WERI-Rb-1 (cell line): ENCODE measurements around the gene RIN3.

ENCODE experiments used
- DNase-seq: peaks from one replicate; pipeline ENCODE4 v3.0.0-alpha.2; 2020
- H3K27ac ChIP-seq: fragments of 250-450 bp; sonication (Bioruptor Pico); 2 replicates; pipeline ENCODE4 v1.5.1; 2020; ENCODE audit warnings: mild to moderate bottlenecking, moderate library complexity
- H3K27me3 ChIP-seq: fragments of 250-450 bp; sonication (Bioruptor Pico); 2 replicates; pipeline ENCODE4 v1.5.1; 2021; ENCODE audit warnings: mild to moderate bottlenecking, low read depth, moderate library complexity; ENCODE audit not compliant: insufficient read depth, severe bottlenecking
- H3K36me3 ChIP-seq: fragments of 250-450 bp; sonication (Bioruptor Pico); 2 replicates; pipeline ENCODE4 v1.5.1; 2020; ENCODE audit warnings: mild to moderate bottlenecking, moderate library complexity
- H3K4me3 ChIP-seq: 2 replicates; pipeline ENCODE4 v1.5.1; 2011; ENCODE audit warnings: low read depth, mild to moderate bottlenecking, control low read depth, low read length
- H3K9me3 ChIP-seq: fragments of 250-450 bp; sonication (Bioruptor Pico); 2 replicates; pipeline ENCODE4 v1.5.1; 2021; ENCODE audit warnings: mild to moderate bottlenecking, moderate library complexity; ENCODE audit not compliant: severe bottlenecking
- TF ChIP-seq, protein P1 (sequence below): IDR thresholded peaks from 2 replicates; pipeline ENCODE4 v1.5.1; 2011; ENCODE audit warnings: low read depth, mild to moderate bottlenecking, control low read depth, inconsistent platforms, low read length

The RIN3 gene

DNA sequence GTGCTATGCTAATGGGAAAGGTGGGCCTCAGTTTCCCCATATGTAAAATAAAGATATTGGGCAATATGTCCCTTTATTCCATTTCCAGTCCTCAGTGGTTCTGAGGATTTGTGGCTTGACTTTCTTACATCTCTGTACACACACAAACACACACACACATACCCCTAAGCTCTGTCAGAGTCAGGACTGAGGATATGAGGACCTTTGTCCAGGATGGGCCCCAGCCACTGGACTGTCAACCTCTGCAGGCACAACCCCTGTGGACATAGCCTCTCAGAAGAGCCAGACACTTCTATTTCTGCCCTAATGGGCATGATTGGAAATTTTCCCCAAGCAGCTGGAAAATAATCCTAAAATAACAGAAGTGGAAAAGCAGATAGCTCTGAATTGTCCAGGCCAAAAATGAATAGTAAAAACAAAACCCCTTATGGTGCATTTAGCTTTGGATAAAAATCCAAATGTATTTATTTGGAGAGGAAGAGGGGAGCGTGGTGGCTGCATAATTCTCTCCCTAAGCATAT, 50.2 kb downstream of the RIN3 start:
- no peaks in the 10 kb centered on the region for H3K27me3 ChIP-seq
- H3K9me3 ChIP-seq = peaks cover 7% of the 10 kb centered on the region
- TF ChIP-seq, protein P1, sequence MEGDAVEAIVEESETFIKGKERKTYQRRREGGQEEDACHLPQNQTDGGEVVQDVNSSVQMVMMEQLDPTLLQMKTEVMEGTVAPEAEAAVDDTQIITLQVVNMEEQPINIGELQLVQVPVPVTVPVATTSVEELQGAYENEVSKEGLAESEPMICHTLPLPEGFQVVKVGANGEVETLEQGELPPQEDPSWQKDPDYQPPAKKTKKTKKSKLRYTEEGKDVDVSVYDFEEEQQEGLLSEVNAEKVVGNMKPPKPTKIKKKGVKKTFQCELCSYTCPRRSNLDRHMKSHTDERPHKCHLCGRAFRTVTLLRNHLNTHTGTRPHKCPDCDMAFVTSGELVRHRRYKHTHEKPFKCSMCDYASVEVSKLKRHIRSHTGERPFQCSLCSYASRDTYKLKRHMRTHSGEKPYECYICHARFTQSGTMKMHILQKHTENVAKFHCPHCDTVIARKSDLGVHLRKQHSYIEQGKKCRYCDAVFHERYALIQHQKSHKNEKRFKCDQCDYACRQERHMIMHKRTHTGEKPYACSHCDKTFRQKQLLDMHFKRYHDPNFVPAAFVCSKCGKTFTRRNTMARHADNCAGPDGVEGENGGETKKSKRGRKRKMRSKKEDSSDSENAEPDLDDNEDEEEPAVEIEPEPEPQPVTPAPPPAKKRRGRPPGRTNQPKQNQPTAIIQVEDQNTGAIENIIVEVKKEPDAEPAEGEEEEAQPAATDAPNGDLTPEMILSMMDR = no peak
- H3K36me3 ChIP-seq = no peaks in the 10 kb centered on the region
- H3K4me3 ChIP-seq = no peak overlapping the region
- no peak overlapping the region for H3K27ac ChIP-seq
- no peak for DNase-seq

DNA sequence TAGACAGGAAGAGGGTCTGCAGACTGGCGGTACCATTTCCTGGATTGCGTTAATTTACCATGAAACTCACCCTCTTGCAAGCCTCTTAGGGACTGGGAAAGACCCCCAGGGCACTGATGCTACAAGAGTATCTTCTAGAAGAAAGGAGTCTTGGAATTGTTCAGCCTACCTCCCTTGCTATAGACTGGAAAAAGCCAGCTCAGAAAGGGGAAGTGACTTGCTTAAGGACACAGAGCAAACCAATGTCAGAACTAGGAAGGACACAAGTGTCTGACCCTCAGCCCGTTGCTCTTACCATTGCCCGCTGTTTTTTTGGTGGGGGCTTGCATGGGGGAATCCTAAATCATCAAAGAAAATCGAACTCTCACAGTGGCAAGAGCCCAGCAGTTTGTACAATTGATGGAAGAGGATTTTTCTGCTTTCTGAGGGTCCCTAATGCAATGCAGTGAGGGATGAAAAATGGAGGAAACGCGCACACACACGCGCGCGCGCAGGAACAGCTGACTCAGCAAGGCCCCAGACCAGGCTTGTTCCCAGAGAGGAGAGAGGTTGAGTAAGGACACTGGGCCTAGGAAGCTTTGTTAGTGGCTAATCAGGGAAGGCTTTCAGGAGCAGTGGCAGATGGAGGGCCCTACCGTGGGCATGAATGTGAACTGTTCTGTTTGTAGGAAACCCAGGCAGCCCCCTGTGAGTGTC, 50.9 kb downstream of the RIN3 start:
- TF ChIP-seq, protein P1 = no peak
- no peak overlapping the region for H3K4me3 ChIP-seq
- no peaks in the 10 kb centered on the region for H3K27me3 ChIP-seq
- H3K9me3 ChIP-seq = peaks cover 7% of the 10 kb centered on the region
- H3K27ac ChIP-seq = peak overlapping the region; percentile 56
- H3K36me3 ChIP-seq = no peaks in the 10 kb centered on the region
- peak; percentile 80 for DNase-seq

DNA sequence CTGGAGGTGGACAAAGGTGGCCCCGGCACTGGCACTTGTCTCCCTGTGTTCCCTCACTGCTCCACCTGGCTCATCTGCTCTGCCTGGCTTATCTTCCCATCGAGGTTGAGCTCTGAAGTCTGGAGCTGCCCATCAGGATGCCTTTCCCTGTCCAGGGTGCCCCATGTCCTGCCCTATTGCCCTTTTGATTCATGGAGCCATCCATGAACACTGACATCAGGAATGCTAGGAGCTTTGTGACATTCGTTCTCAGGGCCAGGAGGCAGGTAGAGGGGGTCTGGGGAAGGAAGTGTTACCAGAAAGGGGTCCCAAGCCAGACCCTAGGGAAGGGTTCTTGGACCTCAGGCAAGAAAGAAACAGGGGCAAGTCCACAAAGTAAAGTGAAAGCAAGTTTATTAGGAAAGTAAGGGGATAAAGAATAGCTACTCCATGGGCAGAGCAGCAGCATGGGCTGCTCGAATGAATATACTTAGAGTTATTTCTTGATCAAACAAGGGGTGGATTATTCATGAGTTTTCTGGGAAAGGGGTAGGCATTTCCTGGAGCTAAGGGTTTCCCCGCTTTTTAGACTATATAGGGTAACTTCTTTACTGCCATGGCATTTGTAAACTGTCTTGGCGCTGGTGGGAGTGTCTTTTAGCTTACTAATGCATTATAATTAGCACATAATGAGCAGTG, 51.6 kb downstream of the RIN3 start:
- H3K4me3 ChIP-seq = no peak overlapping the region
- TF ChIP-seq, protein P1 = no peak
- no peaks in the 10 kb centered on the region for H3K27me3 ChIP-seq
- no peaks in the 10 kb centered on the region for H3K36me3 ChIP-seq
- DNase-seq = no peak
- H3K27ac ChIP-seq = peak overlapping the region; percentile 56
- H3K9me3 ChIP-seq = peaks cover 7% of the 10 kb centered on the region

DNA sequence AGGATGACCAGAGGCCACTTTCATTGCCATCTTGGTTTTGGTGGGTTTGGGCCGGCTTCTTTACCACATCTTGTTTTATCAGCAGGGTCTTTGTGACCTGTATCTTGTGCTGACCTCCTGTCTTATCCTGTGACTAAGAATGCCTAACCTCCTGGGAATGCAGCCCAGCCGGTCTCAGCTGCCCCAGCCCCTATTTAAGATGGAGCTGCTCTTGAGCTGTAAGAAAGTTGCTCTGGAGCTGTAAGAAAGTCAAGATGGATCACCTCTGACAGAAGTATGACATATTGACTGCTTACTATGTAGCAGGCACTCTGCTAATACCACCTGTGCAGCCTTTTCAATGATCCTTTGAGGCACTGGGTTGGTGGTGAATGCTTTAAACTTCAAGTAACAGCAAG, 52.1 kb downstream of the RIN3 start:
- no peak for DNase-seq
- Histone ChIP-seq H3K27ac (no peak overlapping the region), H3K9me3 (peaks cover 7% of the 10 kb centered on the region), H3K4me3 (no peak overlapping the region), H3K36me3 (no peaks in the 10 kb centered on the region), H3K27me3 (no peaks in the 10 kb centered on the region)
- TF ChIP-seq, protein P1 = no peak

DNA sequence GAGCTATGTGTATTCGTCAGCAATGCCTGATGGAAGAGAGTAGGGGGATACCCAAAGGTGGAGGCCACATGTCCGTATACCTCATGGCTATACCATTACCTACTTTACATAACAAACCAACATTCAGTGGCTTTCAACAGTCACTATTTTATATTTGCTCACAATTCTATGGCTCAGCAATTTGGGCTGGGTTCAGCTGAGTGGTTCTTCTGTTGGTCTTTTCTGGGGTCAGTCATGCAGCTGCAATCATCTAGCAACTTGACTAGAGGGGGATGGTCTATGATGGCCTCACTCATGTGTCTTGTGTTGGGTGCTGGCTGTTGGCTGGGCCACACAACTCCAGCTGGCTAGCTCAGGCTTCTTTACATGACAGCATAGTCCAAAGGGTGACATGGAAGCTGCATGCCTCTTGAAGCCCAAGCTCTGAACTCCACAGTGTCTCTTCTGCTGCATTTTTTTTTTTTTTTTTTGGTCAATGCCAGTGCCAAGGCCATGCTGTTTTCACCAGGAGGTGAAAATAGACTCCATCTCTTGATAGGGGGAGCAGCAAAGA, 53.7 kb downstream of the RIN3 start:
- Histone ChIP-seq H3K4me3 (no peak overlapping the region), H3K9me3 (peaks cover 7% of the 10 kb centered on the region), H3K27me3 (no peaks in the 10 kb centered on the region), H3K27ac (no peak overlapping the region), H3K36me3 (no peaks in the 10 kb centered on the region)
- no peak for DNase-seq
- TF ChIP-seq, protein P1 = no peak
